GOT3 (cell line): ENCODE measurements around the gene SGSM2.

ENCODE experiments used
- DNase-seq: peaks from one replicate; lab custom pipeline; 2025; ENCODE audit warnings: mixed read lengths; lab: John Stamatoyannopoulos, UW

SGSM2 gene

DNA sequence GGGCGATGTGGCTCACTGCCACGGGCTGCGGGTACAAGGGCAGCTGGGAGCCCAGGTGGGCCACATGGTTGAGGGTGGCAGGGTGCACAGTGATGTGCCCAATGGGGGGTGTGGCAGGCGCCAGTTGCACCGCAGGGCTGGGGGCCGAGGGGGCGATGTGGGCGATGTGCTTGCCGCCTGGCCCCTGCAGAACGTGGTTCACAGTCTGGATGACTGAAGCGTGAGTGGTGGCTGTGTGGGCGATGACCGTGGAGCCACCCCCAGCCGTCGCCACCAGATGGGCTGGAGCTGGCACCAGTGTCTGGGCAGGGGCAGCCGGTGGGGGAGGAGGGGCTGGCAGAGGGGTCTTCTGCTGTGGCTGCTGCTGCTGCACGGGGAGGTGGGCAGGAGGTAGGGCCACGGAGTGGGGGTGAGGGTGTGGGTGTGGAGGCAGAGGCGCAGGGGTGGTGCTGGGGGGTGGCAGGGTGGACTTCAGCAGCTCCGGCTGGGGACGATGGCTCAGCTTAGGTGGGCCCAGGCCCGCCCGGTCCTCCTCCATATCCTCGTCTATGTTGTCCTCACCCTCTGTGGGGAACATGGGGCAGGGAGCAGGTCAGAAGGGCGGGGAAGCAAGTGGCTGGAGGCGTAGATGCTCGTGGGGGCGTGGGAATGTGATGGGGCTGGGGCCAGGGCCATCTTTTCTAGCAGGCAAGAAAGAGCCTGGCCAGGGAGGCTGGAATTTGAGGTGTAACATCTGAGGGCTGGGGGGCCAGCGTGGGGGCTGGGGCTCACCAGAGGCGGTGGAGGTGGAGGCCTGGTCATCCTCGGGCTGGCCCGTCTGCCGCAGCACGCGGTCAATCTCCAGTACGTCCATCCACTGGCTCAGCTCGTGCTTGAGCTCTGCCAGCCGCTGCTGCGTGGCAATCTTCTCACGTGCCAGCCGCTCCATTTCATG, 50.1 kb downstream of the SGSM2 start:
- no peak for DNase-seq

DNA sequence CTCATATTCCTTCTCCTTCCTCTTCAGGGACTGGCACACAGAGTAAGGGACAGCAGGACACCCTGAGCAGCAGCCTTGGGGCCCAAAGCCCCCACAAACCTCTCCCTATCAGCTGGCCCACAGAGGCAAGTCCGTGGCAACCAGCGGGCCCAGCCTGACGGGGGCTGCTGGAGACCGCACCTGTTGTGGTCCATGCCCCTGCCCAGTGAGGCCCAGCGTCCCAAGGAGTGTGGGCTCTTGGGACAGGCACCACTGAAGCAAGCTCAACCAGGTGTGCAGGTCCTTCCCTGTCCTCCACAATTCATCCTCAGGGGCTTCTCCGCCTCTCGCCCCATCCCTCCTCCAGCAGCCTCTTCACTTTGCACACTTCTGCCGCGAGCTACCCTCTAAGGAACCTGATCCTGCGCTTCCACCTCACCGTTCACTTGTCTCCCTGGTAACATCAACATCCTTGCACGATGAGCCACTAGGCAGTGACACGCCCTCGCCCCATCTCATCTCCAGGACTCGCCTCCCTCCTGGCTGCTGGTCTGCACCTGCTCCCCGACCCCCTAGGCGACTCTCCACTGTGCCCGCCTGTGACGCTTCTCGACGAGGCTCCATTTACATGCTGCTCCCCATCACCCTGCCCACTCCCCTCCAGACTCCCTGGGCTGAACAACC, 50.9 kb downstream of the SGSM2 start:
- no peak for DNase-seq

DNA sequence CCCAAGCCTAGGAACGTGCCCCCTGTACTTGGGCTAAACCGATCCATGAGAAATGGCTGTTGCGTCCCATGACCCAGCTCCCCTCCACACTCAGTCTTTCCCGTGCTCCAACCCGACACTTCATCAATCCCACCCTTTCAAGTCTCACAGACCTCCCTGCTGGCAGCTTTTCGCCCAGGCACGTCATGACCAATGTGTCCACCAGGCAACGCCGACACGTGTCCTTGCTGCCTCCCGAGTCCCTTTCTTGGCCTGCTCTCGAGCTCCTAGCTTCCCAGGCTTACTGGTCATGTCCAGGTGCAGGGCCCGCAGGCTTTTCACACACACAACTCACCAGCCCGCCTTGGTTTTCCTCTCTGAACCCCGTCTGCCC, 51.4 kb downstream of the SGSM2 start:
- no peak for DNase-seq

DNA sequence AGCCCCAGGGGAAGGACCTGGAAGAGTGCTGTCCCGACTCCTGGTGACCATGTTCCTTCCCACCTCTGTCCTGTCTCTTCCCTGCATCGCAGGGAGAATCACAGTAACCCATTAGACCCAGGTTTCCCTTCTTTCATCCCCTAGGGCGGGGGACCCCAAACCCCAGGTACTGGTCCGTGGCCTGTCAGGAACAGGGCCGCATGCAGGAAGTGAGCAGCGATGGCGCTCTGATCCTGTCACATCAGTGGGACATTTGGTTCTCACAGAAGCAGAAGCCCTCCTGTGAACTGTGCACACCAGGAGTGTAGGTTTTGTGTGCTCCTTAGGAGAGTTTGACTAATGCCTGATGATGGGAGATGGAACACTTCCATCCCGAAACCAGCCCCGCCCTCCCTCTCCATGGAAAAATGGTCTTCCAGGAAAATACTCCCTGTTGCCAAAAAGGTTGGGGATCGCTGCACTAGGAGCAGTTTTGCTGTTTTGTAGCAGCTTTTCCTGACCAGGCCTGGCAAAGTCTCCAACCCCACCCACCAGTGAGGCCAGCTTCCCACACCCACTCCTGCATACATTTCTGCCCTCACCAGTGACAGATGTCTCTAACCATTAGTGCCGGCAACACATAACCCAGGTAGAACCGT, 53.0 kb downstream of the SGSM2 start:
- no peak for DNase-seq

DNA sequence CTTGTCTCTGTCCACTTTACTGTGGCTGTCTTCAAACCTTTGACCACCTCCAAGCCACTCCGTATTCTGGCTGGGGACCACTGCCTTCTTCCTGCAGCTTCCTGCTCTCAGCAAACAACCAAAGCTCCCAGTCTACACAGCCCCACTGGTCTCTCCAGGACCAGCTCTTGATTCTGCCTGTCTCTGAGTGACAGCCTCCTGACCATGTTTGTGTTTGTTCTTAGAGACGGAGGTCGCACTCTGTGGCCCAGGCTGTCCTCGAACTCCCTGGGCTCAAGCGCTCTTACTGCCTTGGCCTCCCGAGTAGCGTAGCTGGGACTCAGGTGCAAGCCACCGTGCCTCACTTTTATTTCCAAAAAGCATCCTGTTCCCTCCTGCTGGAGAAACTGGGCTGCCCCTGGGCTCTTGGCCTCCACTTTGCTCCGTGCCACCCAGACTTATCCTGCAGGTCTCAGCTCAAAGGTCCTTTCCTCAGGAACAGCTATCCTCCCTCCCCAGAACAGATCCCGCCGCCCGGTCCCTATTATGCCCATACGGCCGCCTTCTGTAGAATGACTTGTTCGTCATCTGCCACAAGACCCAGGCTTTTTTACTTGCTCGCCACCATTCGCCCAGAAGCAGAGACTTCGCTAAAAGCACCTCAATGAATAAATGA, 54.4 kb downstream of the SGSM2 start:
- no peak for DNase-seq

DNA sequence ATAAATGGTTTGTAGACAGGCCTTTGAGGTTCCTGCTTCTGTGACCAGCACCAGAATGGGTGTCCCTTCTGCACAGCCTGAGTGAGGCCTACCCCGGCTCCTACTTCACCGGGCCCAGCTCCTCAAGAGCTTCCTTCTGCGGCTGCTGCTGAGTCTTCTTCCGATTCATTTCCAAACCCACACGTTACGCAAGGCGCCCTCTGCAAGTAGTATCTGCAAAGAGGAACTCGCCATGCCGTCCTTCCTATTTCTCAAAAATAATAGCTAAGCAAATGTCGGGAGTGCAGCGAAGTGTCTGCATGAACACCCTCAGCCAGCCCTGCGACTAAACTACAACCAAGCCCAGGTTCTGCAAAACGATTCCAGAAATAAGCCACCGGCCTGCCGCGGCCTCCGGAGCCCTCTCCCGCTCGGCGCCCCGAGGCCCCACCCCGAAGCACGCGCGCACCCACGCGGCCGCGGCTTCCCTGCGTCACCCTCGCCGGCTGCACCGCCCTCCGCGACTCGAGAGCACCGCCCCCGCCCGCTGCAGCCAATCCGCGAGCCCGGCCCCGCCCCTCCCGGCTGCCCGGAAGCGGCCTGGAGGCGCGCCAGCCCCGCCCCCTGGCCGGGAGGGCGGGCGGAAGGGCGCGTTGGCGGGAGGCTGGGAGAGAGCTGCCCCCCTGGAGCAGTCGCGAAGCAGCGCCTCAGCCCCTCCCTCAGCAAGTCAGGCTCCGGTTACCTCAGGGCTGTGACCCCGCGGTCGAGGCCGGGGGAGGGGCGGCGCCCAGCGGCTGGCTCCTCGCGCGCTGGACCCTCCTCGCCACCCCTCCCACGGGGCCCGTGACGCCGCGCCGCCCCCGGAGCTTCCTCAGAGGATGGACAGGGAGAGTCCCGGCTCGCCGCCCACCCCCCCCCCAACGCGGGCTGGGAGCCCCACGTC, 55.2 kb downstream of the SGSM2 start:
- DNase-seq: peak; percentile 92

DNA sequence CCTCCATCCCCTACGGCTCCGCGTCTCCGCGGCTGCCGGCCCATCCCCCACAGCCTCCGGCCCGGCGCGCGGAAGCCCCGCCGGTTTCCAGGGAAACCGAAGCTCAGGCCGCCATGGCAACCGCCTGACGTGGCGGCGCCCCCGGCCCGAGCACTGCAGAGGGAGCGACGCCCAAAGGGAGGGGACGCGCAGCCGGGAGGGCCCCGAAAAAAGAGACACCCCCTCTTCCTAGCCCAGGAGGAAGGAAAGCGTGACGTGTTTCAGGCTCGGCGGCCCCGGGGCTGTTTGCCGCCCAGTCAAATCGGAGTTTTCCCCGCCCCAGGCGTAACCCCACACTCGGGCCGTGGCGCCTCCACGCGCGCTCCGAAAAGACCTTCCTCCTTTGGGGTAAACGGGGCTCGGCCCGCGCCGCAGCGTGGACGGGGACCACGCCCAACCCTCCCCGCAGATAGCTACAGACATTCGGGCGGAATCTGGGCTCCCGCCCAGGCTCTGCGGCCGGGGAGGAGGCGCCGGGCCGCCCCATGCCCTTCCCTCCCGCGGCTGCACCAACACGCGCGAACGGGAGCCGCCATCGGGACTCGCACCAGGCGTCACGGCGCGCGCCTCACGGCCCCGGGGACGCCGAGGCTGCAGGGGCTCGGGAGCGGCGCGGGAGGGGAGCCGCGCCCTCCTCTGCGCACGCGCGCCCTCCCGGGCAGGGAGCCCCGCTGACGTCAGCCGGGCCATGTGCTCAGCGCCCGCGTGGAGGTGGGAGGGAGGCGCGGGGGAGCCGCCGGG, 56.1 kb downstream of the SGSM2 start:
- DNase-seq: peak; percentile 54

DNA sequence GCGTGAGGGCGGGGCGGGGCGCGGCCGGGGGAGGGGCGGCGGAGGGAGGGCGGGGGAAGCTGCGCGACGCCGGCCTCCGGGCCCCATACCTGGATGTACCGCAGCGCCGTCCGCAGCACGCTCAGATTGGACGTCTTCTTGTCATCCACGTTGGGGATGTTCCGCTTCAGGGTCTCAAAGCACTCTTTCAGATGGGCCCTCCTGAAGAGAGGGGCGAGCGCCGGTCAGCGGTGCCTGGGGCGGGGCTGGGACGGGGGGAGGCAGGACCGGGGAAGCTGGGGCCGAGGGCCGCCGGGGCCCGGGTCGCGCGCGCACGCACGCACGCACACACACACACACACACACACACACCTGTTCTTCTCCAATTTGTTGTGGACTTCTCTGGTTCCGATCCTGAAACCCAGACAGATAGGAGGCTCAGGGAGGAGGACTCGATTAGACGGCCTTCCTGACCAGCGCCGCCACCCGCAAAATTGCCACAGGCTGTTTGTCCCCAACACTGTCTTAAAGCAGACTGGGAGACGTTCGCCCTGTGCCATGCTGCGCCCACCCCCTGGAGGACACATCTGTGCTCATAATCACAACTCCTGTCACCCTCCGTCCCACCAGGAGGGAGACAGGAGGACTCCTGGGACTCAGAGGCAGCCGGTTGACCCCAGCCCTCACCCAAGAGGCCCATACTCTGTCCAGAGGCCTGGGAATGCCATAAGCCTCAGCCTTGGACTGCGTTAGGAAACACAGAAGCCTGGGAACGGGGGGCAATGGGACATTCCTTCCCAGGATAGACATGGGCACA, 56.9 kb downstream of the SGSM2 start:
- no peak for DNase-seq

DNA sequence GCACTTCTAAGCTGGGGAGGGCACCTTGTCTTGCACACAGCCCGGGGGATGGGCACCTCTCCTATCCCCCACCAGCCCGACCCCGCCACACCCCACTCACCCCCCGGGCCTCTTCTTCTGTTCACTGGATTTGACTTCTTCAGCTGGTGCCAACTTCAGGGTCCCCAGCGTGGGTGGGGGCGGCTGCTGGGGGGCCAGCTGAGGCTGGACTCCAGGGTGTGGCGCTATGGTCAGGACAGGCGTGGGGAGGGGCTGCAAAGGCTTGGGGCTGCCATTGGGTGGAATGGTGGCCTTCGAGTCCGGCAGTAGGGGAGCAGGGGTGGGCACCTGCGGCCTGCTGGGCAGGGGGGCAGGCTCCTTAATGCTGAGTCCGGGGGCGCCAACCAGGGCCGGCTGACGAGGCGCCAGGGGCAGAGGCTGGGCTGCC, 57.5 kb downstream of the SGSM2 start:
- no peak for DNase-seq

DNA sequence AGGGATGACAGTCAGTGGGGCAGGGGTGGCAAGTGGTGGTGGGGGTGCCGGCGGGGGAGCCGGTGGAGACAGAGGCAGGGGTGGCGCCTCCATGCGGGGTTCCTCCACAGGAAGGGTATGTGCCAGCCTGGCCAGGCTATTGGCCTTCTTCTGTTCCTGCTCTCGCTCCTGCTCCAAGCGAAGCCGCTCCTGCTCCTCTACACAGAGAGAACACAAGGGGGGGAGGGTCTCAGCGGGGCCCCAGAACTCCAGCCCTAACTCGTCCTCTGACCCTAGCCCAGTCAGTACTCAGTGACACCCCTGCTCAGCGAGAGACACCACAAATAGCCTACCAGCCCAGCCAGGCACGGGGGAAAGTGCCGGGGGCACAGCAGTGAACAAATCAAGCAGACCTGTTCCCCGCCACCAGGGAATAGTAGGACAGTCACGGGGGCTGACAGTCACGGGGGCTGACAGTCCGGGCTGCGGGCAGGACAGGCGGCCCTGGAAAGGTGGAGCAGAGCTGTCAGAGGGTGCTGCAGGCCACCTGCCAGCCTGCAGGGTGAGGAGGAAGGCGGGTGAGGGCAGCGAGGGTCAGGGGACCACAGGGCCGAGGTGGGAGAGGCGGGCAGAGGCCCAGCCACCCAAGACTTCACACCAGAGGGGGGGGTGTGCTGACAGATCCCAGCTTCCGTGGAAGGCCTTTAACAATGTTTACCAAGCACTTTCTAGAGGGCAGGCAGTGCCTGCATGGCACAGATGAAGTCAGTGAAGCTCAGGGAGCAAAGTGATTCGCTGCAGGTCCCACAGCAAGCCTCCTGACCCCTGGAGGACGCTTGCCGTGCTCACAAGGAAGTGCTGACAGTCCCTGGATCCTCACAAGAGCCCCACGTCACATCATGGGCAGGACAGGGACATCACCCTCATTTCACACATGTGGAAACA, 58.2 kb downstream of the SGSM2 start:
- no peak for DNase-seq

DNA sequence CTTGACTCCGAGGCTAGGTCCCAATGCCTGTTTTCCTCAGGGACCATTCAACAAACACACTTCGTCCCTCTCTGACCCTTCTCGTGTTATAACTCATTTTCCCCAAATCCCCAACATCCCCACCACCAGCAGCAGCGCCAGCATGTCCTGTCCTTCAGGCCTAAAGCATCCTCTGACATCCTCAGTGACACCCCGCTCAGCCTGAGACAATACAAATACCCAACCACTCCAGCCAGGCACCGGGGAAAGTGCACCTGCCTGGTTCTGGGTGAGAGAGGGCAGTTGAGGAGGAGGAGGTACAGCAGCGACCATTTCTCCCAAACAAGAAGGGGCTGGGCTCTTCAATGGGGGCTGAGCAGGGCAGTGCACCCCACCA, 58.9 kb downstream of the SGSM2 start:
- no peak for DNase-seq

DNA sequence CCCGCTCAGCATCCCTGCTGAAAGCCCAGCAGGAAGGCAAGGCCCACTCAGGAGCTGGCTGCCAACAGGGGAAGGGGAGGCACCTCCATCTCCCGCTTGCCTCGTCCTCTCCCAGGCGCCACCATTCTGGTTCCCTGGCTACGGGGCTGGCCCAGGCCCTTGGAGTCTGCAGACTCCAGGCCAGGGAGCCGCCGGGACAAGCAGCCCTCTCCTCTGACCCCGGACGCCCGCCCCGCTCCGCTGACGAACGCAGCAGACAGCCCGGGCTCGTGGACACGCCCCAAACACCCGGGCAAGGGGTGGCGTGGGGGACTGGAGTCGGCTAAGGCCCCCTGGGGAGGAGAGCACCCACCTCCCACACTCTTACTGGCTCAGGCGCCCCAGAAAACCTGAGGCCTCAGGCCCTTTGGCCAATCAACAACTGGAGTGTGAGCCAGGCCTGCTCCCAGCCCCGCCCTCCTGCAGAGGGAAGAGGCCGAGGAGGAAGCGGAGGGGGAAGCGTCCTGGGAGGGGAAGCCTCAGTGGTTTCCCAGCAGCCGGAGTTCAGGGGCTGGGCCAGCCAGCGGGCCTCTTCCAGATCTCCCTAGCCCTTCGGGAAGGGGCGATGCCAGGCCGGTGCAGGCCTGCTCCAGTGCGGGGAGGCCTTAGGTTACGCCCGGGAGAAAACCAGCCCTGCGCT, 59.4 kb downstream of the SGSM2 start:
- peak; percentile 70 for DNase-seq

DNA sequence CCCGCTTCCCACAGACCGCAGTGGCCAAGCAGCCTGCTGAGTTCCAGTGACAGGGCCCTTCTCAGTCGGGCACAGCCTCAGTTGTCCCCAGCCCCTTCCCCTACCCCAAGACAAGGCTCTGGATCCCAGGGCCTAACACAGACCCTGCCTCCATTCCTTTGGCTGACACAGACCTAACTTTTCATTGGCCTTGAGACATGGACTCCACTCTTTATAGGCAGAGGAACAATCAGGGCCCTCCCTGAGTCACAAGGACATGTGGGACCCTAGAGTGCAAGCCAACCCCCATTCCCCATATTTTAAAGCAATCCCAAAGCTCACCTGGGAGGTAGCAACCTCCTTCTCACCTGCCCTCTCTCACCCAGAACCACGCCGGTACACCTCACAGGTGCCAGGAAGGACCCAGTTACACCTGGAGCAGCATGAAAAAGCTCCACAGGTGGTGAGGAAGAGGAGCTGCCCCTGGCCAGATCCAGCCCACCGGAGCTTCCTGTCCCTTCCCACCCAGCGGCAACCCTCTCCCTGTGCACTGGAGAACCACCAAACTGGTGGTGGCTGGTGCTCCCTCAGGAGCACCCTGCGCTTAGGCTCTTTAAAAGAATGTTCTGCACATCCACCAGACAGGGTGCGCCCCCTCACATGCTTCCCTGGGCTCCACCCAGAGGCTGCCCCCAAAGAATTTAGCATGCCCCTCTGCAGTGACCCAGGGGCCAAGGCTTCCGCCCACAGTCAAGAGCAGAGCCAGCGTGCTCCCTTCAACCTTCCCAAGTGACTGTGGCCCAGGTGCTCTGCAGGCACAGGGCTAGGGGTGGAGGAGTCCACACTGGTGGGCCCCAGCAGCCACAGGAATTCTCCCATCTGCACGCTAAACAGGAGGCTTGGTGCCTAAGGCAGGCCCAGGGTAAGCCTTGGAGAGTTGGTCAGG, 60.2 kb downstream of the SGSM2 start:
- no peak for DNase-seq

DNA sequence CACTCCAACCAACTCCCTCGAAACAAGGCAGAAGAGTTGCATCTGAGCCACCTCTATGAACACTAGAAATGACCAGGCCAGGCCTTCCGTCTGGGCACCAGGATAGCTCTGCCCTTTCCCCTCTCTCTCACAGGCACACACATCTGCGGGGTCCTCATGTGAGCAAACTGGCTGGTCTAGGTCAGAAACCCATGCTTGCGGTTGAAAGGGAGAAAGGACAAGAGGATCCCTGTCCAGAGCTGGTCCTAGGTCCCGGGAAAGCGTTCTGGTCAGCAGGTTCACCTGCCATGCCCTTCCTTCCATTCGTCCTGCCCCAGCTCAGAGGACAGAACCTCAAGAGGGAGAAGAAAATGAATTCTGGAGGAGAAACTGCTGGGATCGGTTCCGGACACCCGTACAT, 60.9 kb downstream of the SGSM2 start:
- no peak for DNase-seq

DNA sequence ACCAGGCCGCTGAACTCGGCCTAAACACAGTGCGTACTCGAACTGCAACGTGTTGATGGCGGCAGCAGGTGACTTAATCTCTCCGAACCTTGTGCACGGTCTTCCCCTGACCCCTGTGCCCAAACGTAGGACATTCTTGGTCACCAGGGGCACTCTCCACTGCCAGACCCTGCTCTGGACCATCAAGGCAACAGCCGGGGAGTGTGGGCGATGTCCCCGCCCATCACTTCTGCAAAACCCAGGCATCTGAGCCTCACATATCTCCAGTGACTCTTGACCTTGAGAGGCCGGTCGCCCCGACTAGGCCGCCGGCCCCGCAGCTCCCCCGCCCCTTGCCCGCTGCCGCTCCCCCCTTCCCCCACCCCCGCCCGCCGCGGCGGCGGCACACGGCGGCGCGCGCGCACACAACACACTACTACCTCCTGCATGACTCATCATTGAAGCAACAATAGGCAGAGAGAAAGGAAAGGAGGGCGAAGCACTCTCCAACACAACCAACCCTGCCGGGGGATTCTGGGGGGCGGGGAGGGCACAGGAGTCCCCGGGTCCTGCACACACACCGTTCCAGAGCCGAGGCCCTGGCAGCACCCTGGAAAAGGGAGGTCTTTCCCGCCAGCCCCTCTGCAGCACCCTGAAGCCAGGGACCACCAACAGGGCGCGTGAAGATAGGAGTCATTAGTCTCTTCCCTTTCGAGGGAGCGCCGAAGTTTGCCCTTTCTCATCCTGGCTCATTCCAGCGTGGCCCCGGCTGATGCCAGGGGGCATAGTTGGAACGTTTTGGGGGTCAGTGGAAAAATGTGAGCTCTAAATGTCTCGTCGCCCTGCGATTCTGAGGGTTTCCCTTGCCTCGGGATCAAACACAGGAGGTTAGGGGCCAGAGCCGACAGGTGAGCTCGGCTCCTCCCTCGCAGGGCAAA, 61.6 kb downstream of the SGSM2 start:
- no peak for DNase-seq
